CD8-positive, alpha-beta memory T cell (primary cell): Measurements from ENCODE around the gene CEACAM6. TPM values are rescaled to one million over a fixed set of nuclear protein-coding genes. Genes with fewer than 3 reads are reported as not detected.

Experiments
- CTCF ChIA-PET: fragments of 350-600 bp; sonication (Branson Sonifier 250); formaldehyde crosslinking; loops from one replicate; lab custom pipeline; 2021; ENCODE audit warnings: antibody characterized with exemption; lab: Charles Lee
- POLR2A ChIA-PET: fragments of 350-600 bp; sonication (Branson Sonifier 250); formaldehyde crosslinking; loops from one replicate; lab custom pipeline; 2021; ENCODE audit warnings: antibody characterized with exemption; lab: Charles Lee
- DNase-seq, 5 donors: peaks; one replicate each; pipeline versions ENCODE4 v3.0.0 to v3.0.0-alpha.2; 2020 to 2022; ENCODE audit warnings: mixed read lengths in 1 of 5
- H3K27ac ChIP-seq: one replicate; pipeline ENCODE4 v1.7.0; 2013; ENCODE audit warnings: low read depth, mild to moderate bottlenecking, low read length, moderate library complexity
- H3K27me3 ChIP-seq: 2 replicates; pipeline ENCODE4 v1.7.0; 2013; ENCODE audit warnings: low read length, mild to moderate bottlenecking; ENCODE audit not compliant: insufficient read depth, poor library complexity, severe bottlenecking
- H3K36me3 ChIP-seq: 2 replicates; pipeline ENCODE4 v1.7.0; 2013; ENCODE audit warnings: mild to moderate bottlenecking, low read length, moderate library complexity; ENCODE audit not compliant: insufficient read depth
- H3K4me1 ChIP-seq: 2 replicates; pipeline ENCODE4 v1.7.0; 2013; ENCODE audit warnings: mild to moderate bottlenecking, low read length, moderate library complexity; ENCODE audit not compliant: insufficient read depth
- H3K4me3 ChIP-seq: 2 replicates; pipeline ENCODE4 v1.7.0; 2013; ENCODE audit warnings: mild to moderate bottlenecking, low read length
- H3K9me3 ChIP-seq: 2 replicates; pipeline ENCODE4 v1.7.0; 2013; ENCODE audit warnings: mild to moderate bottlenecking, low read length
- H3K27ac Mint-ChIP-seq, 8 donors: one replicate each; pipeline ENCODE4 v1.8.0; 2020 to 2021; ENCODE audit warnings: mixed read lengths in 8 of 8, mild to moderate bottlenecking in 6 of 8, inconsistent platforms in 3 of 8, moderate library complexity in 3 of 8
- H3K27me3 Mint-ChIP-seq, 2 donors: one replicate each; pipeline ENCODE4 v1.8.0; 2020 to 2021; ENCODE audit warnings: mixed read lengths in 2 of 2, mild to moderate bottlenecking in 1 of 2, moderate library complexity in 1 of 2
- H3K36me3 Mint-ChIP-seq, 3 donors: one replicate each; pipeline ENCODE4 v1.8.0; 2020 to 2021; ENCODE audit warnings: mixed read lengths in 3 of 3, inconsistent platforms in 1 of 3, mild to moderate bottlenecking in 1 of 3
- H3K4me1 Mint-ChIP-seq, 3 donors: one replicate each; pipeline ENCODE4 v1.8.0; 2020 to 2021; ENCODE audit warnings: mixed read lengths in 3 of 3, inconsistent platforms in 1 of 3, mild to moderate bottlenecking in 1 of 3
- H3K4me3 Mint-ChIP-seq, 7 donors: one replicate each; pipeline ENCODE4 v1.8.0; 2020 to 2021; ENCODE audit warnings: mixed read lengths in 7 of 7, mild to moderate bottlenecking in 6 of 7, moderate library complexity in 4 of 7, inconsistent platforms in 2 of 7
- H3K9me3 Mint-ChIP-seq, 5 donors: one replicate each; pipeline ENCODE4 v1.8.0; 2020 to 2022; ENCODE audit warnings: mixed read lengths in 5 of 5, mild to moderate bottlenecking in 3 of 5, moderate library complexity in 2 of 5, inconsistent platforms in 1 of 5
- polyA plus RNA-seq: library from polyadenylated mRNA; unstranded; fragments of 300-500 nt; fragmentation: Illumina TruSeq; gene quantifications from one replicate; pipeline ENCODE4 v1.2.3, GENCODE V29; 2021
- total RNA-seq, 2 experiments: library from RNA; stranded (reverse); gene quantifications; one replicate each; pipeline ENCODE4 v1.2.3, GENCODE V29; 2021

Gene CEACAM6
- total and polyA plus RNA-seq, 3 experiments from 2014 or later = not detected

DNA sequence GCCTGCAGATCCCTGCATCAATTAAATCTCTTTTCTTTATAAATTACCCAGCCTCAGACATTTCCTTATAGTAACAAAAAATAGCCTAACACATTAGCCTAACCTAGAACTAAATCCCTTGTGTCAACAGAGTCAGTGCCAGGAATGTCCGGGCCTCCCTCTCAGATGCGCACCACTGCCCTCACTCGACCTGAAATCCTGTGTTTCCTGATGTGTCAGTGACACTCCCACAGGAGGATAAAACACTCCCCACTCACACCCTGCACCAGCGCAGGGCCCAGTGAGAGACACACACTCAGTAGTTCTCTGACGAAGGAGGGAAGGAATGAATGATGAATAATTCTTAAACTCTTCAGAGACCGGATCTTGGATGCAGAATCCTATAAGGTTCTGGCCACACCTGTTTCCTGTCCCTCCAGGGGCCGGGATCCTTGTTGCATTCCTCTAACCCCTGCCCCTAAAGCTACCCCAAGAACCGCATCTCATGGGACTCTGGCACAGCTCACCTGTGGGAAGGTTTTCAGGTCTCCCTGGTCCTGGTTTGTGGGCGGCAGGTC, 44.2 kb downstream of the CEACAM6 start:
- no peak overlapping the region for H3K4me3 ChIP-seq
- H3K27ac Mint-ChIP-seq = no peak overlapping the region
- no peaks in the 10 kb centered on the region for H3K9me3 ChIP-seq
- CTCF ChIA-PET = interaction anchor here (1.5 kb wide), 1 partner anchor 15 kb away, joined by 4 read pairs; no protein-coding TSS in a partner anchor
- POLR2A ChIA-PET = no interaction called here
- no peak for DNase-seq
- no peaks in the 10 kb centered on the region for H3K36me3 Mint-ChIP-seq
- peaks cover 0 to 7% (median 4%) of the 10 kb centered on the region in 3 donors for H3K4me1 Mint-ChIP-seq
- H3K4me1 ChIP-seq = no peaks in the 10 kb centered on the region
- no peaks in the 10 kb centered on the region for H3K36me3 ChIP-seq
- H3K27me3 ChIP-seq = no peaks in the 10 kb centered on the region
- H3K27ac ChIP-seq = no peak overlapping the region
- H3K27me3 Mint-ChIP-seq = peaks cover 6 to 17% of the 10 kb centered on the region in 2 donors
- H3K4me3 Mint-ChIP-seq = no peak overlapping the region
- H3K9me3 Mint-ChIP-seq = no peaks in the 10 kb centered on the region

DNA sequence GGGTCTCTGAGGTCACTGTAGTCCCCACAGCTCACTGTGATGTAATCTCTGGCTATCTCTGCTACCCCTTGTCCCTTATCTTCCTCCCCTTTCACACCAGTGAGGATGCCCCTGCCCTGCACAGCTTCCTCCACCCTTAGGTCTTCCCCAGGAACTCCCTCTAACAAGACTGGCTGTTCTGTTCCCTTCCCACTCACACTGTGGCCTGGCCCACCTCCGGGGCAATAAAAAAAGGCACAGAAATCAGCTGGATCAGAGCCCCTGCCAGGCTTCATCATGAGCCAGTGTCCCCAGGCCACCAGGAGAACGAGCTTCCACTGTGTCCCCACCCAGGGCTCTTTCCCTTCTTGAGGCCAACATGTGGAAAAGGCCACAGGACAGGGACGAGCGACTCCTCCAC, 45.7 kb downstream of the CEACAM6 start:
- H3K27me3 Mint-ChIP-seq = peaks cover 3 to 16% of the 10 kb centered on the region in 2 donors
- Histone ChIP-seq H3K4me1 (no peaks in the 10 kb centered on the region), H3K9me3 (no peaks in the 10 kb centered on the region), H3K36me3 (no peaks in the 10 kb centered on the region), H3K27ac (no peak overlapping the region), H3K27me3 (no peaks in the 10 kb centered on the region), H3K4me3 (no peak overlapping the region)
- H3K4me1 Mint-ChIP-seq = peaks cover 0 to 4% (median 4%) of the 10 kb centered on the region in 3 donors
- DNase-seq = no peak
- H3K27ac Mint-ChIP-seq = no peak overlapping the region
- no peak overlapping the region for H3K4me3 Mint-ChIP-seq
- H3K9me3 Mint-ChIP-seq = no peaks in the 10 kb centered on the region
- ChIA-PET CTCF (interaction anchor here (1.1 kb wide), 1 partner anchor 49 kb away, joined by 3 read pairs; no protein-coding TSS in a partner anchor), POLR2A (no interaction called here)
- H3K36me3 Mint-ChIP-seq = no peaks in the 10 kb centered on the region

DNA sequence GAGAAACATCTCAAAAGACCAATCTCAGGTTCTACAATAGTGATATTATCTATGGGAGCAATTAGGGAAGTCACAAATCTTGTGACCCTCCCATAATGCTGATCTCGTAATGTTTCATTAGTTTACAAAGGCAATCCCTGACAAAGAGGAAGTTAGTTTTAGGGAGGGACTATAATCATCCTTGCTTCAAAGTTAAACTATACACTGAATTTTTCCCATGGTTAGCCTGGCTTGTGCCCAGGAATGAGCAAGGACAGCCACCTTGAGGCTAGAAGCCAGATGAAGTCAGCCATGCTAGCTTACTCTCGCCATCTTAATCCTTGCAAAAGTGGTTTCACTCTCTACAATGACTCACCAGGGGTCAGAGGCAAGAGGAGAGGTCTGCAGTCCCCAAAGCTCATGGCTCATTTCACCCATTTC, 46.5 kb downstream of the CEACAM6 start:
- H3K4me1 ChIP-seq = no peaks in the 10 kb centered on the region

DNA sequence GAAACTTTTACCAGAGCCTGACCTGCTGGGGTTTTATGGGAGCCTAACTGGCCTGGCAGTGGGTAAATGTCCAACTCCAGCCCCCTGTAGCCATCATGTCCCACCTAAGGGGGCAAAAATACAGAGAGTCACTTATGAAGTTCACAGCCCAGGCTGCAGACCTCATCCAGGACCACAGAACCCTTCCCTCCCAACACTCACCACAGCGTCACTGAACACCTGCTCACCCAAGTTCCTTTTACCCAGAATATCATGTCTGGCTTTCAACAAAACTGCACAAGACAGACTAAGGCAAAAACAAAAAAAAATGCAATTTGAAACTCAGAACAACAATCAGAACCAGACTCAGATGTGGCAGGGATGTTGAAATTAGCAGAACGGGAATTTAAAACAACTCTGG, 47.4 kb downstream of the CEACAM6 start:
- no peak overlapping the region for H3K4me3 ChIP-seq
- no peak overlapping the region for H3K27ac Mint-ChIP-seq
- no peak overlapping the region for H3K27ac ChIP-seq
- no peak overlapping the region for H3K4me3 Mint-ChIP-seq
- H3K36me3 Mint-ChIP-seq = no peaks in the 10 kb centered on the region
- H3K4me1 ChIP-seq = no peaks in the 10 kb centered on the region
- peaks cover 2 to 12% of the 10 kb centered on the region in 2 donors for H3K27me3 Mint-ChIP-seq
- H3K9me3 ChIP-seq = no peaks in the 10 kb centered on the region
- ChIA-PET CTCF (interaction anchor here (2.7 kb wide), 1 partner anchor 9 kb away, joined by 10 read pairs; no protein-coding TSS in a partner anchor), POLR2A (interaction anchor here (0.6 kb wide), 2 partner anchors 27 to 328 kb away, joined by 3 to 4 read pairs; no protein-coding TSS in a partner anchor)
- H3K9me3 Mint-ChIP-seq = no peaks in the 10 kb centered on the region
- H3K27me3 ChIP-seq = no peaks in the 10 kb centered on the region
- peaks cover 0 to 4% (median 4%) of the 10 kb centered on the region in 3 donors for H3K4me1 Mint-ChIP-seq
- DNase-seq = no peak
- H3K36me3 ChIP-seq = no peaks in the 10 kb centered on the region

More for the DNA sequence above, 46.5 kb downstream of the CEACAM6 start:
- Histone ChIP-seq H3K36me3 (no peaks in the 10 kb centered on the region), H3K27me3 (no peaks in the 10 kb centered on the region), H3K4me3 (no peak overlapping the region), H3K9me3 (no peaks in the 10 kb centered on the region), H3K27ac (no peak overlapping the region)
- Mint-ChIP-seq H3K9me3 (no peaks in the 10 kb centered on the region), H3K27me3 (peaks cover 3 to 13% of the 10 kb centered on the region in 2 donors), H3K4me3 (no peak overlapping the region), H3K36me3 (no peaks in the 10 kb centered on the region), H3K4me1 (peaks cover 0 to 4% (median 4%) of the 10 kb centered on the region in 3 donors), H3K27ac (peak overlapping the region in 1 of 8 donors; percentile 8)
- ChIA-PET POLR2A (no interaction called here), CTCF (interaction anchor here (1.1 to 2.7 kb wide), 2 partner anchors 8 to 50 kb away, joined by 3 to 10 read pairs; no protein-coding TSS in a partner anchor)
- DNase-seq = no peak

DNA sequence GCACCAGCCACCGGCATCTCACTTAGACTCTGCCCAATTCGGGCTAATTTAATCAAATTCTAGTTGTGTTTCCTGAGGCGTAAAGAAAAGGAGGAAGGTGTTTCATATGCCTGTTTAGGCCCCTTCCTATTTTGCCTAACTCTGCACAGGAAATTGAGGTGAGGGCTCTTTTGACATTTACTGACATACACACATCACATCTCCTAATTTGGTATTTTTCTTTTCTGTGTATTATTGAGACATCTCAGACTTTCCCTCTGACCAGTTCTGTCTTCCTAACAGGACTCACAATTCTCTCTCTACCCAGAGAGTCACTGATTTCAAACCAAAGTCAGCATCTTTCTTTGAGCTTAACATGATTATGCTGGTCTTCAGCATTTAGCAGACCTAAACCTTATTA, 49.0 kb downstream of the CEACAM6 start:
- Histone ChIP-seq H3K9me3 (no peaks in the 10 kb centered on the region), H3K27ac (no peak overlapping the region), H3K4me3 (no peak overlapping the region), H3K36me3 (no peaks in the 10 kb centered on the region), H3K4me1 (no peaks in the 10 kb centered on the region), H3K27me3 (no peaks in the 10 kb centered on the region)
- Mint-ChIP-seq H3K4me3 (no peak overlapping the region), H3K4me1 (peaks cover 0 to 4% (median 4%) of the 10 kb centered on the region in 3 donors), H3K9me3 (no peaks in the 10 kb centered on the region), H3K27me3 (peaks cover 1 to 20% of the 10 kb centered on the region in 2 donors), H3K36me3 (peaks cover 0 to 1% (median 0%) of the 10 kb centered on the region in 3 donors), H3K27ac (peak overlapping the region in 1 of 8 donors; percentile 25)
- POLR2A ChIA-PET = no interaction called here
- DNase-seq = no peak
- CTCF ChIA-PET = interaction anchor here (1.3 to 2.7 kb wide), 2 partner anchors 9 to 11 kb away, joined by 5 to 10 read pairs; no protein-coding TSS in a partner anchor

DNA sequence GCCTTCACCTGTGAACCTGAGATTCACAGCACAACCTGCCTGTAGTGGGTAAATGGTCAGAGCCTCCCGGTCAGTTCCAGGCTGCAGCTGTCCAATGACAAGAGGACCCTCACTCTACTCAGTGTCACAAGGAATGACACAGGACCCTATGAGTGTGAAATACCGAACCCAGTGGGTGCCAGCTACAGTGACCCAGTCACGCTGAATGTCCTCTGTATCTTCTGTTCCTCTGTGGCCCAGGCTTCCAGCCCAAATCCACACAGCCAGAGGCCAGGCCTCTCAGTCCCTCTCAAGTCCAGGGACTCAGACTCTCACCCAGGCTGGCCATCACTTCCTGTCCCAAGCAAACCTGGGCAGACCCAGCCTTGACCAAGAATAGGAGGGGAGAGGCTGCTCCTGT, 51.8 kb downstream of the CEACAM6 start:
- DNase-seq = no peak
- CTCF ChIA-PET = interaction anchor here (0.8 kb wide), 1 partner anchor 12 kb away, joined by 3 read pairs; no protein-coding TSS in a partner anchor
- POLR2A ChIA-PET = no interaction called here
- peaks cover 0 to 1% (median 0%) of the 10 kb centered on the region in 3 donors for H3K36me3 Mint-ChIP-seq
- H3K4me3 ChIP-seq = no peak overlapping the region
- H3K36me3 ChIP-seq = no peaks in the 10 kb centered on the region
- H3K9me3 Mint-ChIP-seq = no peaks in the 10 kb centered on the region
- H3K4me3 Mint-ChIP-seq = no peak overlapping the region
- H3K27ac ChIP-seq = no peak overlapping the region
- H3K4me1 ChIP-seq = no peaks in the 10 kb centered on the region
- H3K27me3 Mint-ChIP-seq = peaks cover 4 to 26% of the 10 kb centered on the region in 2 donors
- H3K9me3 ChIP-seq = no peaks in the 10 kb centered on the region
- no peak overlapping the region for H3K27ac Mint-ChIP-seq
- H3K27me3 ChIP-seq = no peaks in the 10 kb centered on the region
- peaks cover 0 to 4% (median 1%) of the 10 kb centered on the region in 3 donors for H3K4me1 Mint-ChIP-seq

DNA sequence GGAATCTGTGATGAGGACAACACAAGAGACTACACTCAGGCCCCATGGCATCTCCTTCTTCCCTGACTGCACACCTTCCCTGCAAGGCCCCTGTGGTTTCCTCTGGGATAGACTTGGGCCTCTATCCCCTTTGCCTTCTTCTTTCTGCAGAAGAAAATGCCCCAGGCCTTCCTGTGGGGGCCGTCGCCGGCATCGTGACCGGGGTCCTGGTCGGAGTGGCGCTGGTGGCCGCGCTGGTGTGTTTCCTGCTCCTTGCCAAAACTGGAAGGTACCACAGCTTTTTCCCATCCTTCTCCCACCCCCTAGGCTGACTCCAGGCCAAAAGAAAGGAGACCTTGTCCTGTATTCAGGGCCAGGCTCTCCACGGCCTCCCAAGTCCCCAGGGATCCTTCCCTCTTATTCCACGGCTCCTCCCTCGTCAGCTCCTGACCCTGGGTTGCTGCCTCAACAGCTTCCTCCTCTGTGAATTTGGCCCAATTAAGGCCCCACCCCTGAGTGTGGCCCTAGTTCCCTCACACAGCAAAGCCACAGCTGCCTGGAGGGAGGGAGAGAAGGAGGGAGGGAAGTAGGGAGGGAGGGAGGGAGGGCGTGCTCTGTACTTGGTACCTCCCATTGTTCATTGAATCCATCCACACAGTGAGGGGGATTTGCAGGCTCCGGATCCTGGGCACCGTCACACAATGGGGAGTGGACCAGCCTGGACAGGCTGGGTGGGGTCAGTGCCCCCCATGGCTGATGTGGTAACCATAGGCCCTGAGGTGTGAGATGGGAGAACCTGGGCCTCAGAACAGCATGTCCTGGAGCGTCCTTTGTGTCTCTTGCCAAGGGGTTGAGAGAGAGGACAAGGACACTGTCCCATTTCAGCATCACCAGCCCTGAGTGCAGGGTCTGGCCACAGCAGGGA, 53.6 kb downstream of the CEACAM6 start:
- ChIA-PET CTCF (no interaction called here), POLR2A (no interaction called here)
- Histone ChIP-seq H3K4me1 (no peaks in the 10 kb centered on the region), H3K27me3 (no peaks in the 10 kb centered on the region), H3K4me3 (no peak overlapping the region), H3K9me3 (no peaks in the 10 kb centered on the region), H3K27ac (no peak overlapping the region), H3K36me3 (no peaks in the 10 kb centered on the region)
- H3K27me3 Mint-ChIP-seq = peaks cover 5 to 31% of the 10 kb centered on the region in 2 donors
- no peak overlapping the region for H3K4me3 Mint-ChIP-seq
- no peak overlapping the region for H3K27ac Mint-ChIP-seq
- H3K9me3 Mint-ChIP-seq = peaks cover 0 to 2% (median 0%) of the 10 kb centered on the region in 5 donors
- peaks cover 0 to 3% (median 1%) of the 10 kb centered on the region in 3 donors for H3K36me3 Mint-ChIP-seq
- DNase-seq = no peak
- no peaks in the 10 kb centered on the region for H3K4me1 Mint-ChIP-seq
